GM06990 (cell line): ENCODE data around the gene HSPA14.

Source experiments
- DNase-seq: peaks from one replicate; pipeline ENCODE4 v3.0.0-alpha.2; 2011; ENCODE audit not compliant: insufficient read length; ENCODE audit errors: extremely low read depth
- H3K27me3 ChIP-seq: replicated peaks from 2 replicates; pipeline ENCODE4 v1.6.0; 2011; ENCODE audit warnings: low read length; ENCODE audit not compliant: control insufficient read depth, insufficient read depth
- H3K36me3 ChIP-seq: 2 replicates; pipeline ENCODE4 v1.5.1; 2011; ENCODE audit warnings: low read length; ENCODE audit not compliant: control insufficient read depth, insufficient read depth
- H3K4me3 ChIP-seq: replicated peaks from 2 replicates; pipeline ENCODE4 v1.5.1; 2011; ENCODE audit warnings: low read depth, mild to moderate bottlenecking, control low read depth, low read length
- CTCF ChIP-seq: IDR thresholded peaks from 2 replicates; pipeline ENCODE4 v1.5.1; 2011; ENCODE audit warnings: low read length, control low read depth, mild to moderate bottlenecking, inconsistent platforms; ENCODE audit not compliant: insufficient read depth, poor library complexity, severe bottlenecking

The HSPA14 gene

GRCh38 chr10:14879928-14880193 lies 41.8 kb downstream of the HSPA14 start:
- Histone ChIP-seq H3K4me3 (peak overlapping the region; percentile 90), H3K27me3 (no peaks in the 10 kb centered on the region), H3K36me3 (no peaks in the 10 kb centered on the region; the same call in 1 of the 2 replicates)
- no peak for TF ChIP-seq CTCF
- no peak for DNase-seq

- H3K36me3 ChIP-seq = no peaks in the 10 kb centered on the region; the same call in 1 of the 2 replicates
- no peak for TF ChIP-seq CTCF
- peak overlapping the region; percentile 90 for H3K4me3 ChIP-seq
- no peaks in the 10 kb centered on the region for H3K27me3 ChIP-seq
- DNase-seq = no peak
Observed at GRCh38 chr10:14880229-14880628, 42.1 kb downstream of the HSPA14 start.

- H3K4me3 ChIP-seq = no peak overlapping the region
- no peak for TF ChIP-seq CTCF
- no peaks in the 10 kb centered on the region for H3K27me3 ChIP-seq
- no peak for DNase-seq
- no peaks in the 10 kb centered on the region; the same call in none of the 2 replicates for H3K36me3 ChIP-seq
Observed at GRCh38 chr10:14884082-14884481, 46.0 kb downstream of the HSPA14 start.

- TF ChIP-seq CTCF = peak; percentile 43
- no peaks in the 10 kb centered on the region; the same call in none of the 2 replicates for H3K36me3 ChIP-seq
- no peak overlapping the region for H3K4me3 ChIP-seq
- H3K27me3 ChIP-seq = no peaks in the 10 kb centered on the region
- DNase-seq = no peak
Observed at GRCh38 chr10:14889318-14889717, 51.2 kb downstream of the HSPA14 start.

GRCh38 chr10:14891151-14891550 lies 53.0 kb downstream of the HSPA14 start:
- H3K27me3 ChIP-seq = no peaks in the 10 kb centered on the region
- no peaks in the 10 kb centered on the region; the same call in none of the 2 replicates for H3K36me3 ChIP-seq
- H3K4me3 ChIP-seq = no peak overlapping the region
- no peak for DNase-seq
- TF ChIP-seq CTCF = no peak

- H3K36me3 ChIP-seq = peaks cover 11% of the 10 kb centered on the region
- H3K27me3 ChIP-seq = no peaks in the 10 kb centered on the region
- peak; percentile 54 for TF ChIP-seq CTCF
- no peak for DNase-seq
- no peak overlapping the region for H3K4me3 ChIP-seq
Observed at GRCh38 chr10:14904316-14904732, 66.2 kb downstream of the HSPA14 start.
